GM18951 (cell line): Measurements from ENCODE around the gene MX1.

Experiments
- POLR2A ChIP-seq: IDR thresholded peaks from 4 replicates; pipeline ENCODE4 v1.6.1; 2011; ENCODE audit warnings: mild to moderate bottlenecking; ENCODE audit not compliant: insufficient read length, insufficient read depth; ENCODE audit errors: extremely low read depth
- in situ Hi-C: fragments of 300-500 bp; cut with MboI; formaldehyde crosslinking; loops from one replicate; pipeline ENCODE4 v1.12.0; 2022; ENCODE audit warnings: low sequenced_read_pairs, mixed read lengths, inconsistent platforms; ENCODE audit not compliant: unreplicated experiment

Gene MX1

DNA sequence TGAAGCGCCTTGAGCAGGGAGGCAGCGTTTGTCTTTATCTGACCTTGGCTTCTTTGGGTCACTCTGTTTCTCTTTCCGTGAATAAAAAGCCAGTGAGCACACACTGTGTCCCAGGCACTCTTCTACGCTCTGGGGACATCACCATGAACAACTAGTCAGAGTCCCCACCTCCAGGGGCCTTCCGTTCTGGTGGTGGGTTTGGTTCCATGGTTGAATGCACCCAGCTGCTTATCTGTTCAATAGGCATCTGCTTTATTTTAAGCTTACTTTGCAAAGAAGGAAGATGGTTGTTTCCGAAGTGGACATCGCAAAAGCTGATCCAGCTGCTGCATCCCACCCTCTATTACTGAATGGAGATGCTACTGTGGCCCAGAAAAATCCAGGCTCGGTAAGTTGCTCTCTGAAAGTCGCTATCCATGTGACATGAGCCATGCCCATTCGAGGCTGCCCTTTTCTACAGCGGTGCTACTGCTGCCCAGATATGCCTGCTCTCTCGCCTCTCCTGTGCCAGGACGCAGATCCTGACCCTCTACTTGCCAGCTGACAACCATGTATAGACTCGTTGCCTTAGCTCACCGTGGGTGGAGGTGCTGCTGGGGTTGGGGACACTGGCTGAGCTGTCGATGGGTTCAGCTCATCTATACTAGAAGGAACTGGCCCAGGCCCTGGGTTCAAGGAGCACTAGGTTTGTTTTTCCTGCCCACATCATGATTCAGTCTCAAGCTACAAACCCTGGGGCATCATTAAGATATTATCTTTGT is 5.9 kb downstream of the MX1 start:
- no peak for TF ChIP-seq POLR2A
- in situ Hi-C loops, result no loop called here

DNA sequence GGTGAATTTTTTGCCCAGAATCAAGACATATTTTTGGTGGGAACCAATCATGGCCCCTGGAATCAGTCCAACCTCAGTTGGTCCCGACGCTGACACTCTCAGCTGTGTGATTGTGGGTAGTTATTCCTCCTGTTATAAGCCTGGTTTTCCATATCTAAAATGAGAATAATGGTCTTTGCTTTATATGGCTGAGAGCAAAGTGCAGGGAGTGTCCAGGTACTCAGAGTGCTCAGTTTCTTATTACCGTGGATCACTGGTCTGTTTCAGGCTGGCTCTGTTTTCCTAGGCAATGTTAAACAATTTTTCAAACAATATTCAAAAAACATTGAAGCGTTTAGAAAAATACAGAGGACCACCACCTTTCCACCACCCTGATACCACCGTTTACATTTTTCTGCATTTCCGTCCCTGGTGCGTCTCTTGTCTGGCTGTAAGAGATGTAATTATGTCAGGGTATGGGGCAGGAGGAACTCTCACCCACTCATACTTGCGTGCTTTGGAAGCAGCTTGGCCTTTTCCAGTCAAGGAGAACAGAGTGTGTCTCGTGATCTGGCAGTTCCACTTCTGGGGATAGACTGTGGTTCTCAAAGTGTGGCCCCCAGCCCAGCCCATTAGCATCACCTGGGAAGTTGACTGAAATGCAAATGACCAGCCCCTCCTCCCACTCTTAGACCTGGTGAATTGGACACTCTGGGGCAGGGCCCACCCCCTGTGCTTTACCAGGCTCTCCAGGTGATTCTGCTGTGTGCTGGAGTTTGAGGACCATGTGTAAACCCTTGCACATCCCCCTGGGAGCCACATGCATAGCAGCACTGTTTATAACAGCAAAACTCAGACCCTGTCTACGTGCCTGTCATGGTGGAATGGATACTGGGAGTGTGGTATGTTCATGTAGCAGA is 6.8 kb downstream of the MX1 start:
- no peak for TF ChIP-seq POLR2A
- in situ Hi-C loops, result no loop called here

DNA sequence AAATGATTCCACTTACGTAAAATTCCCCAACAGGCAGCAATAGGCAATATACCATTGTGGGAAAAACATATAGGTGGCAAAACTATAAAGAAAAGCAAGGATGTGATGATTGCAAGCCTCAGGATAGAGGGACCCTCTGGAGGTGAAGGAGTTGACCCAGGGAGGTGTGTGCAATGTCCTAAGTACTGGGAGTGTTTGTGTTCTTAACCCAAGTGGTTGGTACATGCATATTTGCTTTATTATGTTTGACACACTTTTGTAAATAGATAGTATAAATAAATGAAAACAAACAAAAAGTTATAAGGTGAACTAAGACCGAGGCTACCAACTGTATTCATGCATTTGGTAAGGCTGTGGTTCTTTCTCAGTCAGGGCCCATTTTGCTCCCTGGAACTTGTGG is 7.5 kb downstream of the MX1 start:
- in situ Hi-C loops, result no loop called here
- TF ChIP-seq POLR2A, result no peak

DNA sequence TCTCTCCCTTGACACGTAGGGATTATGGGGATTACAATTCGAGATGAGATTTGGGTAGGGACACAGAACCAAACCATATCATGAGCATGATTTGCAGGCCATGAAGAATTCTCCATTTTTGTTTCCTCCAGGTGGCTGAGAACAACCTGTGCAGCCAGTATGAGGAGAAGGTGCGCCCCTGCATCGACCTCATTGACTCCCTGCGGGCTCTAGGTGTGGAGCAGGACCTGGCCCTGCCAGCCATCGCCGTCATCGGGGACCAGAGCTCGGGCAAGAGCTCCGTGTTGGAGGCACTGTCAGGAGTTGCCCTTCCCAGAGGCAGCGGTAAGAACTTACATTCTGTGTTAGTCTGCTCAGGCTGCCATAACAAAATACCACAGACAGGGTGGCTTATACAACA is 9.7 kb downstream of the MX1 start:
- in situ Hi-C loops, result no loop called here
- TF ChIP-seq POLR2A, result peak; percentile 8

DNA sequence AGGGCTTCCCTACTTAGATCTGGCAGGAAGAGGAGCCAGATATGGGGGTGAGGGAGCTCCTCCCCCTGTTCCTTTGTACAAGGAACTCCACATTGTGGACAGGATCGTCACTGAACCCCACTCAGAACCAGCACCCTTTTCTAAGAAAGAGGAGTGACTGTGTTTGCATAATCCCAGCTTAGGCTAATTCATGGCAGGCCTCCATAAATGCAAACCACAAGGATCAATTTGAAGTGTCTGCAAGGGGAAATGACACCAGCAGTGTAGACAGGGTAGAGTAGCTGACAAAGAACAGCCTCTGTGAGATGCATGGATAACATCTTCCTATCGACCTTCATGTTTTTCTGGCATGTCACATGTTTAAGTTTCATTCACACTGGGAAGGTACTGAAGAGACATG is 11.7 kb downstream of the MX1 start:
- in situ Hi-C loops, result no loop called here
- TF ChIP-seq POLR2A, result no peak

DNA sequence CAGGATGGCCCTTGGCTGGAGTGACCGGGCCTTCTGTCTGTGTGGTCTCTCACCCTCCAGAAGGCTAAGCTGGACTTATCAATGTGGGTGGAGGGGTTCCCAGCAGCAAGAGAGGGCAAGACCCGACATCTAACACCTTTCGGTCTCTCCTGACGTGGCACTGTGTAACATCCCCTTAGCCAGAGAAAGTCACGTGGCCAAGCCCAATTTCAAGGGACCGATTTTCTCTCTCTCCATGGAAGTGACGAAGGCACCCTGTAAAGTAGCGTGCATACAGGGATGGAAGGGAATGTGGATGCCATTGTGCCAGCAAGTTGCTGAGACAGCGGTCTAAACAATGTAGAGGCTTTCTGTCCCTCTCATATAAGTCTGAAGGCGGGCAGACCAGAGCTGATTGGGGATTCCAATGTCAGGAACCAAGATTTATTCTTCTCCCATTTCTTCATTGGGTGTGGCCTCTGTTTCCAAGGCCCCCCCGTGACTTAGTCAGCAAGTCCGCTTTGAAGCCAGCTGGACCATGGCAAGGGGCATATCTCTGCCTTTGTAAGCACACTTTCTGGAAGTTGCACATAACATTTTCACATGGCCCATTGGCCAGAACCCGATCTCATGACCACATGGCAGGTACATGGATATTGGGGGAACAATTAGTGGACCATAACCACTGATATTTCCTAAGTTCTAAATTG is 12.5 kb downstream of the MX1 start:
- in situ Hi-C loops, result no loop called here
- TF ChIP-seq POLR2A, result no peak

DNA sequence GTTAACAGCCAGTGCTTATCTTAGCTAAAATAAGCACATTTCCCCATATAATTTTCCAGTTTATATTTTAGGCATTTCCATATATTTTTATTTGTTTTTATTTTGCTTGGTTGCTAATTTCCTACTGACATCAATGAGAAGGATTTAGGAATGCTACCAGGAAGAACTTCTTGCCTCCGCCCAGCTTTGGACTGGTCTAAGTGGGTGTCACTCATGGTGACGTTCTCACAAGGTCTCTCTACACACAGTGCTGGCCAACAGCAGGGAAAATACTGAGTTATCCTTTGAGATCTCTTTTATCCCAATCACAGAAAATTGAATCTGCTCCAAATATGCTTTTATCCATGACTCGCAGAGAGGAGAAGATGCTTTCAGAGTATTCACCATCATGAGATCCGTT is 13.2 kb downstream of the MX1 start:
- in situ Hi-C loops, result no loop called here
- no peak for TF ChIP-seq POLR2A

DNA sequence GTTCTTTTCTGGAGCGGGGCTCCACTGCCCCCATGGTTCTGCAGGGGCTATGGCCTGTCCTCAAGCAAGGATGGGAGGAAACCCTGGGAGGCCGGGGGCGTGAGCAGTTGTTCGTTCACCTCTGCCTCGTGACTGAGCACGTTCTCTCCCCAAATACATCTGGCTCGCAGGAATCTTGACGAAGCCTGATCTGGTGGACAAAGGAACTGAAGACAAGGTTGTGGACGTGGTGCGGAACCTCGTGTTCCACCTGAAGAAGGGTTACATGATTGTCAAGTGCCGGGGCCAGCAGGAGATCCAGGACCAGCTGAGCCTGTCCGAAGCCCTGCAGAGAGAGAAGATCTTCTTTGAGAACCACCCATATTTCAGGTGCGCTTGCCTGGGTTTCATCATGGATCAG is 15.5 kb downstream of the MX1 start:
- TF ChIP-seq POLR2A, result no peak
- in situ Hi-C loops, result no loop called here

DNA sequence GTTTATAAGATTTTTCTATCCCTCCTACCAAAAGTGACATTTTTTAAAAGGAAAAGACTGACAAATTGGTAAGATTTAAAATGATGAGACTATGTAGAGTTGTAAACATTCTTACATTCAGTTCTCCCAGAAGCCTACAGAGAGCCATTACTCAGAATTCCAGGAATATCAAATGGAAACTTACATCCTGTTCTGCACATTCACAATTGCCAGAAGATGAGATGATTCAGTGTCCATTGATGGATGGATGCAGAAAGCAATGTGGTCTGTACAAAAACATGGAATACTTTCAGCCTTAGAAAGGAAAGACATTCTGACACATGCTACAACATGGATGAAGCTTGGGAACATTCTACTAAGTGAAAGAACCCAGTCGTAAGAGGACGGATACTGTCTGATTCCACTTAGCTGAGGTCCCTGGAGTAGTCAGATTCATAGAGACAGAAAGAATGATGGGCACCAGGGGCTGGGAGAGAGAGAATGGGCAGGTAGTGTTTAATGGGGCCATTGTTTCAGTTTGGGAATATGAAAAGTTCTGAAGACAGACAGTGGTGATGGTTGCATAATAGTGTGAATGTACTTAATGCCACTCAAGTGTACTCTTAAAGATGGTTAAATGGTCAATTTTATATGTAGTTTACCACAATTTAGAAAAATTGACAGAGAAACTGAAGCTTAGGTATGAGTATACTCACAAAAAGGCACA is 16.6 kb downstream of the MX1 start:
- TF ChIP-seq POLR2A, result peak; percentile 24
- in situ Hi-C loops, result no loop called here

DNA sequence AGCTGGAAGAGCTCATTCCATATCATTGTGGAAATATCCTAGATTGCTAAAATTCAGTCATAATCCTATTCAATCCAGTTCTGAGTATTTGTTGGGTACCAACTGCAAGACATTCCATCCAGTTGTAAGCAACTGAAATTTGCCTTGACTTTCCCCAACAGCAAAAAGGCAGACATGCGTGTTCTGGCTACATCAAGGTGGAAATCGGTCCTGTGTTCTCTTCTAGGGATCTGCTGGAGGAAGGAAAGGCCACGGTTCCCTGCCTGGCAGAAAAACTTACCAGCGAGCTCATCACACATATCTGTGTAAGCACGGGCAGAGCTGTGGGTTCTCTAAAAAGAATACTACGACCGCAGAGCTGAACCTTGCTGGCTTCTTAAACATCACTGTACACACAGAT is 17.5 kb downstream of the MX1 start:
- TF ChIP-seq POLR2A, result no peak
- in situ Hi-C loops, result no loop called here

DNA sequence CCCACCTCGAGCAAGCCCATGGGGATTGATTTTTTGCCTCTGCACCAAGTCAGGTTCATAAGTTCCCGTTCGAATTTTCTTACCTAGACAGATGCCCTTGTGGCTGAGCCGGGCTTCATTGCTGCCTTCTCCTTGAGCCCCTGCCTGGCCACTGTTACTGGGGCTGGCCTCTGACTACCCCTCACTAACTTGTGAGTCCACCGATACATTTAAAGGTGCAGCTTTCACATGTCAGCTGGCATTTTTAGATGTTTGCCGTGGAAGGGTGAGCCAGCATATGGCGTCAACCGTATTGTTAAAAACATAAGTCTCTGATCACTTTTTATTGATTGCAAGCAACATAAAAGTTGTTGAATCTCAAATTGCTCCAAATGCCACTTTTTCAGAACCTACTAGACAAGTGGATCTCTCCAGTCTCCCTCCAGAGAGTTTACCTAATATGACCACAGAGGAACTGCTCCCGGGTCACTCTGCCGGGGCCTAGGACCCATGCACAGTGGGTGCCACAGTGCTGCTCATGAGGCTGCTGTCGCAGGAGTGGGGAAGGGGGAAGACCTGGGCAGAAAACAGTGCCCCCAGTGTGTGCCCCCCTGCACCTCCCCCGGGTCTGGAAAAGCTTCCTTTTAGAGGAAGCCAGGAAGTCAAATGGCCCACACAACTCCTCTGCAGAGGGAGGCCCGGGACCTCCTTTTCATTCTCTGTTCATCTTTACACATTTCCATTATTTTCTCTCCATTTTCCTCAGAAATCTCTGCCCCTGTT is 18.8 kb downstream of the MX1 start:
- in situ Hi-C loops, result no loop called here
- TF ChIP-seq POLR2A, result no peak

DNA sequence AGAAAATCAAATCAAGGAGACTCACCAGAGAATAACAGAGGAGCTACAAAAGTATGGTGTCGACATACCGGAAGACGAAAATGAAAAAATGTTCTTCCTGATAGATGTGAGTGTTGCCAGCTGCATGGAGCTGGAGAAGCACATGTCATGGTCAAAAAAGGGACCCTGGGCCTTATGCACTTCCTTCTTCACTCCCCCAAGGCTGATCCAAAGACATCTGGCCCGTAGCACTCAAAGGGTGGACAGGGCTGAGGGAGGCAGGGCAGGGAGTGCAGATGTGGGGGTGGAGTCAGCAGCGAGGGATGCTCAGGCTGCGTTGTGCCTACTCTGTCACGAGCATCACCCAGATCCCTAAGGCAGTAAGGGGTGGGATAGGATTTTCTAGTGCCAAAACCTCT is 19.4 kb downstream of the MX1 start:
- in situ Hi-C loops, result no loop called here
- TF ChIP-seq POLR2A, result peak; percentile 14

DNA sequence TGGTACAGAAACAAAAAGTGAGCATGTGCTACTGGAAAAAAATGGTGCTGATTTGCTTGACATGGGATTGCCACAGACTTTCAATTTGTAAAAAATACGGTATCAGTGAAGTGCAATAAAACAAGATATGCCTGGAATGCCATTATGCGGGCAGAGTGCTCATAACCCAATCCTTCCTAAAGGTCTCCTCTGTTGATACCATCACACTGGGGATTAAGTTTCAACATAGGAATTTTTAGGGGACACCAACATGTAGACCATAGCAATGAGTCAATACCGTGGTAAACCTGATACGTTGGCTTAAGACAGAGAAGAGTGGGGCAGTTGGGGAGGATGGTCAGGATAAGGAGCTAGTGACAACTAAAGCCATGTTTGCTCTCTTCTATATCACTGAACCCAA is 20.5 kb downstream of the MX1 start:
- in situ Hi-C loops, result no loop called here

DNA sequence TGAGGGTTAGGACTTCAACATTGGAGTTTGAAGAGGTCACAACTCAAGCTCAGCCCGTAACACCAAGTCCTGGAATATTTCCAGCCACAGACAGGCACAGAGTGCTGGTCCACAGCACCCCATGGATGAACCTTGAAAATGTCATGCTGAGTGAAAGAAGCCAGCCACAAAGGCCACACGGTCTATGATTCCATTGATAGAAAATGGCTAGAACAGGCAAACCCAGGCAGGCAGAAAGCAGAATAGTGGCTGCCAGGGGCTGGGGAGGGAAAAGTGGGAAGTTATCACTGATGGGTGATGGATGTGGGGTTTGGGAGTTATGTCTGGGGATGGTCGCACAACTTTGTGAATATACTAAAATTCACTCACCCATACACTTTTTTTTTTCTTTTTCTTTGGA is 21.3 kb downstream of the MX1 start:
- no peak for TF ChIP-seq POLR2A
- in situ Hi-C loops, result no loop called here

More for the DNA sequence above, 20.5 kb downstream of the MX1 start:
- no peak for TF ChIP-seq POLR2A
